Activated naive CD8-positive, alpha-beta T cell treated with anti-CD3 and anti-CD28 coated beads, Interleukin-2, amount 50 U/mL, for 16 hours (primary cell): ENCODE results near the gene GRAMD2A.

Experiments used
- DNase-seq: peaks from one replicate; pipeline ENCODE4 v3.0.0-alpha.2; 2020; ENCODE audit warnings: low read depth, low spot score

GRAMD2A gene

GRCh38 chr15:72136170-72137051, 61.2 kb downstream of the GRAMD2A start:
- DNase-seq, result no peak

DNA sequence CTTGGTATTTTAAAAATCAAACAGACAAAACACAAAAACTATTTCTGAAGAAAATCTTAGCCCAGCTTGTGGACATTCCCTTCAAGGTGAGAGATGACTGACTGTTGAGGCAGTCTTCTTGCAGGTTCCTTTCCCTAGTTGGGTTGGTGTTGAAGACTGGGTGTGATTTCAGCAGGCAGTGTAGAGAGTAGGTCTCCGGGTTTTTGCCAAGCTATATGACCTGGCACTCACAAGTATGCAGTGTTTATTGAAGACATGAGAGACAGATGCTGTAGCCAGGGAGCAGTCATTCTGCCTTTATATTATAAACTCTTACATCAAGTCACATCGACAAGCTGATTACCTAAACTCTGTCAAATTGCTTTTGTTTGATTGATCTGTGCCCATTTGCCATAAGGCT, 61.9 kb downstream of the GRAMD2A start:
- no peak for DNase-seq

DNA sequence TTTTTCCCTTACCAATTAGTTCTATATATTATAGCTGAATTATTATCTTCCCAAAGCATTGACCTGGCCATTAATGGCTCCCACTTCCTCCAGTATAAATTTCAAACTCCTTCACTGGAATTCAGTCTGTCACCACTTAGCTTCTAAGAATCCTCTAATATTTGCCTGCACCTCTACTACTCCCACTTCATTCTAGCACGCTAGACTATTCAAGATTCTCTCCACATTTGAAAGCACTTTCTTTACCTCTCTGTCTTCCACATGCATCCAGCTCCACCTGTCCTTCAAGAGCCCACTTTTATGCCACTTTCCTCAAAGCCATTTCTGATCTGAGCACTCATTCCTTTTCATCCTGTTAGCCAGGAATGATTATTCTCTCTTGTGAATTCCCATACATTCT, 64.4 kb downstream of the GRAMD2A start:
- DNase-seq, result no peak

- no peak for DNase-seq
Measured at GRCh38 chr15:72131922-72132321, 65.7 kb downstream of the GRAMD2A start.

- no peak for DNase-seq
Measured at GRCh38 chr15:72130272-72130671, 67.3 kb downstream of the GRAMD2A start.

GRCh38 chr15:72128359-72128758, 69.2 kb downstream of the GRAMD2A start:
- no peak for DNase-seq

DNA sequence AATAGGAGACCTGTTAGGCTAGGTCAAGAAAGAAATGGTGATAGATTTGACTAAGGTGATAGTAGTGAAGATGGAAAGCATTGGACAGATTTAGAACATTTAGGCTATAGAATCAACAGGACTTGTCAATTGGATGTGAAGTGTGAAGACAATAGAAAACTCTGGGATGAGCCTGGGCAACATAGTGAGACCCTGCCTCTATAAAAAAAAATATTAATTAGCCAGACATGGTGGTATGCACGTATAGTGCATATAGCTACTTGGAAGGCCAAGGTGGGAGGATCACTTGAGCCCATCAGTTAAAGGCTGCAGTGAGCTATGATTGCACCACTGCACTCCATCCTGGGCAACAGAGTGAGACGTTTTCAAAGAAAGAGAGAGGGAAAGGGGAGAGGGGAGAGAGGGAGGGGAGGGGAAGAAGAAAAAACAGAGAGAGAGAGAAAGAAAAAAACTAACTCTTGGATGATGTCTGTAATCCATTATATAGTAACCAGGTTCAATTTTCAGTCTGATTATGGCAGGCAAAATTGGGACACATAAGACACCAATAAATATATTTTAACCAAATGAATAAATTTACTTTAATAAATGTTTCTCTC, 69.8 kb downstream of the GRAMD2A start:
- DNase-seq, result no peak

DNA sequence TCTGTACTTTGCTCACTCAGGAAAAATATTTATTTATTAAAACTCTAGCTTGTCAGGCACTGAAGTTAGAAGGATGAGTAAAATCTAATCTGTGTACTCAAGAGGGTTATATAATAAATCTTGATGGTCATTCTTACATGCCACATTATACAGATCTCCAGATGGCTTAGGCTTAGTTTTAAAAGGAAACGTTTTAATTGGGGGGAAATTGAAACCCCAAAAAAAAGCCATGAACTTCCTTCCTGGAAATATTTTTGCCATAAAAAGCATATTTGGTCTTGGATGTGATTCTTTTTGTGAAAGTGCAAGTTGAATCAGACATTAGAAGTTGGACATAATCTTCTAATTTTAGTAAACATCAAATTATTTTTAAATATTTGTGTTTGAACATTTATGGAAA, 73.4 kb downstream of the GRAMD2A start:
- no peak for DNase-seq

- peak; percentile 98 for DNase-seq
Measured at GRCh38 chr15:72118017-72118978, 79.3 kb downstream of the GRAMD2A start, which contains the start of the genes MYO9A and SENP8. TSS of gene MYO9A (minus strand) at chr15:72118150. CDS start at chr15:72046563, 71,587 bp downstream. TSS of gene SENP8 (plus strand) at chr15:72118403. CDS start at chr15:72139624, 21,221 bp downstream.

- peak; percentile 26 for DNase-seq
Measured at GRCh38 chr15:72117486-72118016, 80.0 kb downstream of the GRAMD2A start.

- DNase-seq, result no peak
Measured at GRCh38 chr15:72116731-72117485, 80.7 kb downstream of the GRAMD2A start.

DNA sequence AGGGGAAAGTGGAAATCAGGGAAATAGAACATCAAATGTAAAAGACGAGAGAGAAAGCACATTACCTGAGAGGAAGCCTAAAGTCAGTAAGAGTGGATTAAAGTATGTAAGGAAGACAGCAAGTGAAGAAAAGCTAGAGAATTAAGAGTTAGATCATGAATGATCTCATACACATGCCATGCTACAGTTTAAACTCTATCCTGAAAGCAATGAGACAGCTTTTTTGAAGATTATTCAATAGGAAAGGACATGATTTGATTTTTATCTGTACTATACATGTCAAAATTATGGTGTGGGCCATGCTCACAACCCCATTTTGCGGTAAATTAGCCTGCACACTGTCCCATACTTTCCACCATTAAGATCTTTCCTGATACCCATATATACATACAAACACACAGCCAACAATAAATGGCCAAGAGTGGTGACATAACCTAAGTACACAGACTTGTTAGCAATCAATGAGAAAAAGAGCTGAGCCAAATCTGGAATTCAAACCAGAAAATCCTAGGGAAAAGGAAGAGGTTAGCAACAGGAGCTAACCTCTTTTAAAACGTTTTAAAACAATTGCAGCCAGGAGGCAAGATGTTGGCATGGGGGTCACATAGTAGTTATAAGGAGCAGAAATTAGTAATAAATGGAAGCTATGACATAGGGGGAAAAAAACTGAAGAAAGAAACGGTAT, 84.1 kb downstream of the GRAMD2A start:
- DNase-seq, result no peak

DNA sequence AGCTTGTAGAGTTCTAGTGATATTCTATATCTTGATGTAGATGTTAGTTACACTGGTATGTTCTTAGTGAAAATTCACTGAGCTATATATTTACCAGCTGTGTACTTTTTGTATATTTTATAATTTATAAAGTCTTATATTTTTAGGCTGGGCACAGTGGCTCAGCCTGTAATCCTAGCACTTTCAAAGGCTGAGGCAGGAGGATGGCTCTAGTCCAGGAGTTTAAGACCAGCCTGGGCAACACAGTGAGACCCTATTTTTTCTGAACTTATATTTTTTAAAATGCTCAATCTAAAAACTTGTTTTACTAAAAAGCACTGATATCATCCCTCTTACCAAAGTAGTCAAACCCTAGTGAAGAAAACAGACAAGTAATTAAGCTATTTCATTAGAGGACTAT, 84.8 kb downstream of the GRAMD2A start:
- no peak for DNase-seq

- DNase-seq, result no peak
Measured at GRCh38 chr15:72112116-72112515, 85.5 kb downstream of the GRAMD2A start.

GRCh38 chr15:72110355-72110754, 87.2 kb downstream of the GRAMD2A start:
- no peak for DNase-seq
